Epidermal melanocyte (primary cell): ENCODE results near the gene UBE2L6.
A peak's percentile ranks its signal among the peaks of the same experiment; 100 is the strongest.

Source experiments
- DNase-seq: peaks from one replicate; pipeline ENCODE4 v3.0.0; 2011; ENCODE audit warnings: low spot score; ENCODE audit not compliant: insufficient read length

Gene UBE2L6

DNA sequence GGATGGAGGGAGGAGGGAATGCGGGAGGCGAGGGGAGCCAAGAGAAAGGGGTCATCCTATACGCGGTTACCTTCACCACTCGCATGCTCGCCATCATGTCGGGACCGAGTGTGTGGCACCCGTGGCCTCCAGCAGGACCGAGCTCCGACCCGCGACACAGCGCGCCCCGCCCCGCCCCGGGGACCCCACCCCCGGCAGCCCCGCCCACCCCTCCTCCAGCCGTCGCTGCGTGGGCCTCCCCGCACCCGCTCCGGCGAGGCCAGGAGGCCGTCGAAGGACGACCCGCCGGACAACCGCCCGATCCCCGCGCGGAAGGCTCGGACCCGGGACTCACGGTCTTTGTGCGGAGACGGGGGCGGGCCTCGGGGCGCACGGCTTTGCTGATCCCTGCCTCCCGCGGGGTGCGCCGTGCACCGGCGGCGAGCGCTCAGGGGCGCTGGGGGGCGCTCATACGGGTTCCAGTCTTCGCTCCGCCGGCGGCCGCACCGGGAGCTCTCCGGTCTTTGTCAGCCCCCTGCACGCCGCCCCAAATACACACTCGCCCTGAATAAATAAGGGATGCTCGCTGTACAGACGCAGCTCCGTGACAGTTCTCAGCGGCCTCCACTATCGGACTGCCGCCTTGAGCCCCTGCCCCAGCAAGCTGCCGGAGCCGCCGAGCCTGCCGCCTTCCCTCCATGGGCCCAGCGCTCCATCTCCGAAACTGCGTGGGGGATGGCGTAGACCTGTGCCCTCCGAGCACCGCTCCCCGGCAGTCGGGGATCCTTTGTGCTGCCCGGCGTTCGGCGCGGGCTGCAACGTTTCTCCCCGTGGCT lies at the start of gene UBE2L6:
TSS of gene UBE2L6 (minus strand) at position 158 of the 815 bp plus-strand sequence. CDS start at position 97, 61 bp downstream.
- DNase-seq, result peak; percentile 68

DNA sequence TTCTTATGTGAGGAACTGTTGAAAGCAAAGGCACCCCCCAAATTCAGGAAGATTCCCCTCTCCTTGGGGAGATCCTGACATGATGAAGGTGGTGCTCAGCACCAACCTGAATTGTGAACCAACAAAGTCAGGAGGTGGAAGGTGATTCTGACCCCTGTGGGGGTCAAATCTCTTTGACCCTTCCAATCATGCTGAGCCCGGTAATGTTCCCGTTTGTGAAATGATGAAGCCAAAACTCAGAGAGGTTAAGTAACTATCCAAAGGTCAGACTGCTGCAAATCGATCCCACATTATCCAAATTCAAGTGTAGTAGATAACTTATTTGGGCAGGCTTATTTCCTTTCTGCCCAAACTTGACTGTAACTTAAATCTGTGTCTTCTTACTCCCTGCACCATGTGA lies 49.1 kb upstream of the UBE2L6 start:
- DNase-seq, result no peak

GRCh38 chr11:57615308-57615707 lies 47.8 kb upstream of the UBE2L6 start:
- DNase-seq, result no peak

DNA sequence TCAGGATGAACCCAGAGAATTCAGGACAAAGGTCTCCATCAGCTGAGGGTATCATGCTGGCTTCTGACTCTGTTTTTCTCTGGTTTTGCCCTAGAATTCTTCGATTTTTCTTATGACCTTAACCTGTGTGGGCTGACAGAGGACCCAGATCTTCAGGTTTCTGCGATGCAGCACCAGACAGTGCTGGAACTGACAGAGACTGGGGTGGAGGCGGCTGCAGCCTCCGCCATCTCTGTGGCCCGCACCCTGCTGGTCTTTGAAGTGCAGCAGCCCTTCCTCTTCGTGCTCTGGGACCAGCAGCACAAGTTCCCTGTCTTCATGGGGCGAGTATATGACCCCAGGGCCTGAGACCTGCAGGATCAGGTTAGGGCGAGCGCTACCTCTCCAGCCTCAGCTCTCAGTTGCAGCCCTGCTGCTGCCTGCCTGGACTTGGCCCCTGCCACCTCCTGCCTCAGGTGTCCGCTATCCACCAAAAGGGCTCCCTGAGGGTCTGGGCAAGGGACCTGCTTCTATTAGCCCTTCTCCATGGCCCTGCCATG lies 46.8 kb upstream of the UBE2L6 start:
- DNase-seq, result no peak

DNA sequence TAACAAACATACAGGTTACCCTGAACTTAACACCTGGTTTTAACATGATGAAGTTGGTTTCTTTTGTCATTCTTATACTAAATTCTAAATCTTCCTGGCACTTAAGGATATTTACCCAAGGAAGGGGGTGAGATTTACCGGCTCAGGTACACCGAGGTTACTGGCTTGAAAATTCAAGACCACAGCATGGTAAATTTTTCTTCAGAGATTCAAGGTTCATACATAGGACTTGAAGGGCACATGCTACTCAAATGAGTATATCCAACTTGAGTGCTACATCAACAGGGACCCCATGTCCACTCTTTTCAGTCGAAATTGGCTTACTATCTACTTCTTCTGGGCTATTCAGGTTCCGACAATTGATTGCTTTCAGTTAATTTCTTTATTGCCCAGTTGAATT lies 42.7 kb upstream of the UBE2L6 start:
- no peak for DNase-seq

DNA sequence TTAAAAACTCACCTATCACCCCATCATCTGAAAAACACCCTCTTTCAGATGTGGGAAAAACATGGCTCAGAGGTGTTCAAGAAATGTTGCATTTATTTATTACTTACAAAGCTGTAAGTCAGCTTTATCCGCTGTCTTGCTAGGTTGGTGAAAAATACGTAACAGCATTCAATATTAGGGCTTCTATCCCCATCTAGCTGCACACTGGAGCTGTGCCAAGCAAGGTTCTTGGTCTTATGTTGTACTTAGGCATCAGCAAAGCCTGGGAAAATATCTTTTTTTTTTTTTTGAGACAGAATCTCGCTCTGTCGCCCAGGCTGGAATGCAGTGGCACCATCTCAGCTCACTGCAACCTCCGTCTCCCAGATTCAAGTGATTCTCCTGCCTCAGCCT lies 37.6 kb upstream of the UBE2L6 start:
- no peak for DNase-seq

- DNase-seq, result no peak
Measured at GRCh38 chr11:57604296-57605027, 37.0 kb upstream of the UBE2L6 start.

- DNase-seq, result no peak
Measured at GRCh38 chr11:57601297-57601696, 33.8 kb upstream of the UBE2L6 start.

GRCh38 chr11:57599381-57599780 lies 31.9 kb upstream of the UBE2L6 start:
- DNase-seq, result no peak

DNA sequence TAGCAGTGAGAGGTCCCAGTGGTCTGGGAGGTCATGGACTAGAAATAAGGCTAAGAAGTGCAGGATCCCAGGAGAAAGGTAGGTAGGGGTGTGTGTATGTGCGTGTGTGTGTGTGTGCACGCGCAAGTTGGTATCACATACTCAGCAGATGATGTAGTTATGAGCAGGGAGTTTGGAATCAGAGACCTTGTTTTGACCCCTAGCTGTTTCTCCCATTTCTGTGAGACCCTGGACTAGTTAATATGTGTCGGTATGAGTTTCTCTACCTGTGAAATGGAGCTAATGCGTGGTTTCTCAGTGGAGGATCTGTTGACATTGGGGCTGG lies 31.3 kb upstream of the UBE2L6 start:
- no peak for DNase-seq

GRCh38 chr11:57597916-57598830 lies 30.7 kb upstream of the UBE2L6 start:
- peak; percentile 43 for DNase-seq

GRCh38 chr11:57597461-57597915 lies 30.0 kb upstream of the UBE2L6 start, which contains the start of gene SERPING1:
TSS of gene SERPING1 (plus strand) at chr11:57597685. CDS start at chr11:57598271, 586 bp downstream.
- no peak for DNase-seq

DNA sequence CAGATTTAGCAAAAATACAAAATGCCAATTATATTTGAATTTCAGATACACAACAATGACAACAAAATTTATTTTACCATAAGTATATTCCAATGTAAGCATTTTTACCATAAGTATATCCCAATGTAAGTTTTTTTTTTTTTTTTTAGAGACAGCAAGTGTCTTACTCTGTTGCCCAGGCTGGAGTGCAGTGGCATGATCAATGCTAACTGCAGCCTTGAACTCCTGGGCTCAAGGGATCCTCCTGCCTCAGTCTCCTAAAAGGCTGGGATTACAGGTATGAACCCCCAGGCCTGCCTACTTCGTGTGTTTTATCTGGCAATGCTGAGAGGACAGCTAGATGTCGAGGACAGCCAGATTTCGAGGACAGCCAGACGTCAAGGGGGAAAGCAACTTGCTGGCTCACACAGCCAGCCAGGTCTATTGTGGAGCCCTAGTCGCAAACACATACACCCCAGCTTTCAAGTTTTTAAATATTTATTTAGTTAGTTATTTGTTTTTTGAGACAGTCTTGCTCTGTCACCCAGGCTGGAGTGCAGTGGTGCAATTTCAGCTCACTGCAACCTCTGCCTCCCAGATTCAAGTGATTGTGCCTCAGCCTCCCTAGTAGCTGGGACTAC lies 28.9 kb upstream of the UBE2L6 start:
- no peak for DNase-seq

DNA sequence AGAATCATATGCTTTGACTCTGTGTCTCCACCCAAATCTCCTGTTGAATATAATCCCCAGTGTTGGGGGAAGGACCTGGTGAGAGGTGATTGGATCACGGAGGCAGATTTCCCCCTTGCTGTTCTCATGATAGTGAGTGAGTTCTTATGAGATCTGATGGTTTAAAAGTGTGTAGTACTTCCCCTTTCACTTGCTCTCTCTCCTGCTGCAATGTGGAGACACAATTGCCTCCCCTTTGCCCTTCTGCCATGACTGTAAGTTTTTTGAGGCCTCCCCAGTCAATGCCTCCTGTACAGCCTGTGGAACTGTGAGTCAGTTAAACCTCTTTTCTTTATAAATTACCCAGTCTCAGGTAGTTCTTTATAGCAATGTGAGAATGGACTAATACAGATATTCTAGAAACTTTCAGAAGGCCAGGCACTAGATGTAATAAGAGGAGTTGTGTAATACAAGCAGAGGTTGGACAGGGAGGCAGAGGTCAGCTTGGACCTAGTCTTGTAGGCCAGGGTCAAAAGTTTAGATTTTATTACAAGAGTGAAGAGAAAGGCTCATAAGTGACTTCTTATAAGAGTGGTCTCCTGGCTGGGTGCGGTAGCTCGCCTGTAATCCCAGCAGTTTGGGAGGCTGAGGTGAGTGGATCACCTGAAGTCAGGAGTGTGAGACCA lies 20.7 kb upstream of the UBE2L6 start:
- DNase-seq, result no peak

DNA sequence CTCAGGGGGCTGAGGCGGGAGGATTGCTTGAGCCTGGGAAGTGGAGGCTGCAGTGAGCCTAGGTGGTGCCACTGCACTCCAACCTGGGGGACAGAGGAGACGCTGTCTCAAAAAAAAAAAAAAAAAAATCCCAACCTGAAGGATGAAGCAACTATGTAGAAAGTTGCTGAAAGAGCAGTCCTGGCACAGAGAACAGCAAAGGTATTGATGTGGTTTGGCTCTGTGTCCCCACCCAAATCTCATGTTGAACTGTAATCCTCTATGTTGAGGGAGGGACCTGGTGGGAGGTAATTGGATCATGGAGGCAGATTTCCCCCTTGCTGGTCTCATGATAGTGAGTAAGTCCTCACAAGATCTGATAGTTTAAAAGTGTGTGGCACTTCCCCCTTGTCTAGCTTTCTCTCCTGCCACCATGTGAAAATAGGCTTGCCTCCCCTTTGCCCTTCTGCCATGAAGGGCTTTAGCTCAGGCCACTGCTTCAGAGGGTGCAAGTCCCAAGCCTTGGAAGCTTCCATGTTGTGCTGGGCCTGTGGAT lies 19.3 kb upstream of the UBE2L6 start:
- no peak for DNase-seq

DNA sequence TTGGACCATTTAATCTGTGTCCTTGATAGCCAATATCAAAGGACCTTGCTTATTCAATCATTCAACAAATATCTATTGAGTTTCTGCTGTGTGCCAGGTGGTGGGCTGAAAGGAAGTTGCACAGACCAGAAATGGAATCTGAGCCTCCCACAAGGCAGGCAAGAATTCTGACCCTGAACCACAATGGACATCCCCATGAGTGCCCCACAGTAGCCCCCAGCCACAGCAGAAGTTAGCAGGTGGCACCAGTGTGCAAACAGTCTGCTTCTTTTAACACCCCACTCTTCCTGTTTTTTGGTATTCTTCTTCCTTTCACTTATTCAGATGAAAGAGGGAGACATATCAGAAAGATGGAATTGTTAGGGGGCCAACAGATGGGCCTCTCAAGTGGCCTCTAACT lies 17.8 kb upstream of the UBE2L6 start:
- DNase-seq, result no peak

- no peak for DNase-seq
Measured at GRCh38 chr11:57584341-57584740, 16.9 kb upstream of the UBE2L6 start.

DNA sequence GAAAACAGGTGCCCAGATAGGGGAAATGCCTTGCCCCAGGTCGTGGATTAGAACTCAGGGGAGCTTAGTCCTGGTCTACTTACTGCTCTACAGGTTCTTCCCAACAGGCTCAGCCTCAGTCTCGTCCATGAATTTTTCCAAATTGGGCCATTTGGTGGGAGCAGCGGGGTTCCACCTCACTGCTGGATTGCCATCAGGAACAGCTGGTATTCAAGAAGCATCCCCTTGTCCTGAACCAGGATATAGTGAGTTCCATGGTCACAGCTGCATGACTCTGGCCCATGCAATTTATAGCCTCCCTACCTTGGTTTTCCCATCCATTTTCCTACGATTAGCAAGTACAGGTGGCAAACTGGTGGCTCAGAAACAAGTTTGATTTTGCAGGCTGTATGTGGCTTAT lies 6.6 kb upstream of the UBE2L6 start:
- DNase-seq, result no peak

DNA sequence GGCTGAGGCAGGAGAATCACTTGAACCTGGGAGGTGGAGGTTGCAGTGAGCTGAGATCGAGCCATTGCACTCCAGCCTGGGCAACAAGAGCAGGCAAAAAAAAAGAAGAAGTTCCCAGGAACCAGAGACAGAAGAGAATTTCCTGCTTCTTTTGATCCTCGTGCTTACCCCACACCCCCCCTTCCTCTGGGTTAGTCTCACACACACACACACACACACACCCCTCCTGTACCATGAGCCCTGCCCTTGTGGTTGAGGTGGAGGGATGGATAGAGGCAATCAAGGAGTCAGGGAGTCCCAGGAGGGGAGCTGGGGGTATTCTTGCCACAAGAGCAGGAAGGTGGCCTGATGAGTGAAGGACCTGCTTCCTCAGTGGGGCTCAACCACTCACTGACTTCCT lies 4.1 kb upstream of the UBE2L6 start:
- DNase-seq, result no peak

DNA sequence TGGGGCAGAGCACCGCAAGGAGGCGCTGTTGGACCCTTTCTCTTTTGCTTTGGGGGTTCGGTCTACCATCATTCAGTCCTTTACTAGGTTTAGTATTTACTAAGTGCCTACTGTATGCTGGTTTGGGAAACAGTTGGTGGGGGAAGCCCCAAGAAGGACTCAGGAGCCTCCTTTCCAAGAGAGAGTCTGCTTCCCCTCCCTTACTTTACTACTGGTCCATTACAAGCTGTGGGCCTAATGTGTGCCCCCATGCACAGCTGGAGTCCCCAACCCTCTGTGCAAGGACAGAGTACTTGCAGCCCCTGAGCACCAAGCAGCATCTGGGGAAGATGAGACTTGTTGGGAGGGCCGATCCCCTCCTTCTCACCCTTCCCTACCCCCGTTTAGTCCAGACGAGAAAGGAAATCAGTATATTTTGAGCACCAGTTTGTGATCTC lies 876 bp upstream of the UBE2L6 start:
- DNase-seq, result no peak
